Tibial nerve (tissue), 4 donors: ENCODE data around the gene SPI1. TPM values are rescaled to one million over a fixed set of nuclear protein-coding genes. Genes with fewer than 3 reads are reported as not detected.

ENCODE experiments used
- DNase-seq, 2 donors: peaks; one replicate each; pipeline ENCODE4 v3.0.0-alpha.2; 2019; ENCODE audit warnings: low spot score in 2 of 2
- H3K27ac ChIP-seq, 4 donors: fragments of 200-600 bp; sonication (generic) in 3 of 4; one replicate each; pipeline ENCODE4 v1.5.1; 2017 to 2019; ENCODE audit warnings: mild to moderate bottlenecking in 1 of 4
- H3K27me3 ChIP-seq, 2 donors: fragments of 200-600 bp; sonication (generic) in 1 of 2; one replicate each; pipeline versions ENCODE4 v1.5.1 to v1.6.0; 2017 to 2019
- H3K36me3 ChIP-seq, 3 donors: fragments of 200-600 bp; sonication (generic); one replicate each; pipeline ENCODE4 v1.5.1; 2018 to 2019
- H3K4me1 ChIP-seq, 4 donors: fragments of 200-600 bp; sonication (generic) in 3 of 4; one replicate each; pipeline ENCODE4 v1.5.1; 2017 to 2019
- H3K4me3 ChIP-seq, 4 donors: fragments of 200-600 bp; sonication (generic) in 3 of 4; one replicate each; pipeline ENCODE4 v1.5.1; 2017 to 2019; ENCODE audit warnings: mild to moderate bottlenecking in 1 of 4, moderate library complexity in 1 of 4
- H3K9me3 ChIP-seq, 4 donors: fragments of 200-600 bp; sonication (generic) in 3 of 4; one replicate each; pipeline ENCODE4 v1.5.1; 2017 to 2019
- EP300 ChIP-seq, 2 donors: sonication (generic); formaldehyde crosslinking; IDR thresholded peaks; one replicate each; pipeline ENCODE4 v1.6.1; 2017; ENCODE audit warnings: antibody characterized with exemption in 2 of 2, mild to moderate bottlenecking in 1 of 2
- POLR2A ChIP-seq, 2 donors: fragments of 450-650 bp; IDR thresholded peaks; one replicate each; pipeline ENCODE4 v1.6.1; 2017; ENCODE audit warnings: antibody characterized with exemption in 2 of 2, mild to moderate bottlenecking in 2 of 2, moderate library complexity in 2 of 2
- WGBS, 2 donors: methylation state at CpG; one replicate each; pipeline ENCODE4 v1.1.5; 2018; 5-methylcytosine and 5-hydroxymethylcytosine counted together
- total RNA-seq, 4 donors: library from RNA; depleted of rRNA; stranded (reverse); fragments of >200 nt; gene quantifications; one replicate each; pipeline ENCODE4 v1.1.0, GENCODE V29; 2016
- TF ChIP-seq, protein P1 (sequence below), 5 experiments: fragments of 200-600 bp in 3 of 5; fragments of 450-650 bp in 2 of 5; sonication (generic) in 3 of 5; IDR thresholded peaks; one replicate each; pipeline ENCODE4 v1.5.1; 2016 to 2019; ENCODE audit warnings: antibody characterized with exemption in 5 of 5, mild to moderate bottlenecking in 3 of 5, moderate library complexity in 2 of 5

The SPI1 gene
- total RNA-seq, 4 donors from 2014 or later: 18.8 to 73.5 (median 25.2) TPM

DNA sequence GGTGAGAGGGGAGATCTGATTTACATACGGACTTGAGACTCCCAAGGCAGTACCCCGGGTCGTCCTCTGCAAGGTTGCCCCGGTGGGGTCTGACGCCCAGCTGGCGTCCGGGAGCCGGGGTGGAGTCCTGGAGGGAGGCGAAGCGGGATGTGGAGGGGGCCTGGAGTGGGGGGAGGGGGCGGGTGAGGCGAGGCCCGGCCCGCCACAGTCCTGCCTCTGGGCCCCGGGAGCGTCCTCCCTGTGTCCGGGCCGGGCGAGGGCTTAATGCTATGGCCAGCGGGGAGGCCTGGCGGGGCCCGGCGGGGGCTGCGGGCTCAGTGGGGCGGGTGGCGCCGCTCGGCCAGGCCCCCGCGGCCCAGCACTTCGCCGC is 23.4 kb downstream of the SPI1 start:
- TF ChIP-seq EP300 (IDR thresholded peaks at IDR 0.05) (no peak), POLR2A (IDR thresholded peaks at IDR 0.05) (no peak)
- TF ChIP-seq, protein P1, sequence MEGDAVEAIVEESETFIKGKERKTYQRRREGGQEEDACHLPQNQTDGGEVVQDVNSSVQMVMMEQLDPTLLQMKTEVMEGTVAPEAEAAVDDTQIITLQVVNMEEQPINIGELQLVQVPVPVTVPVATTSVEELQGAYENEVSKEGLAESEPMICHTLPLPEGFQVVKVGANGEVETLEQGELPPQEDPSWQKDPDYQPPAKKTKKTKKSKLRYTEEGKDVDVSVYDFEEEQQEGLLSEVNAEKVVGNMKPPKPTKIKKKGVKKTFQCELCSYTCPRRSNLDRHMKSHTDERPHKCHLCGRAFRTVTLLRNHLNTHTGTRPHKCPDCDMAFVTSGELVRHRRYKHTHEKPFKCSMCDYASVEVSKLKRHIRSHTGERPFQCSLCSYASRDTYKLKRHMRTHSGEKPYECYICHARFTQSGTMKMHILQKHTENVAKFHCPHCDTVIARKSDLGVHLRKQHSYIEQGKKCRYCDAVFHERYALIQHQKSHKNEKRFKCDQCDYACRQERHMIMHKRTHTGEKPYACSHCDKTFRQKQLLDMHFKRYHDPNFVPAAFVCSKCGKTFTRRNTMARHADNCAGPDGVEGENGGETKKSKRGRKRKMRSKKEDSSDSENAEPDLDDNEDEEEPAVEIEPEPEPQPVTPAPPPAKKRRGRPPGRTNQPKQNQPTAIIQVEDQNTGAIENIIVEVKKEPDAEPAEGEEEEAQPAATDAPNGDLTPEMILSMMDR (IDR thresholded peaks at IDR 0.05): no peak
- 24 to 28% methylated on average over 10 to 22 of the region's 32 CpGs for WGBS, 2 donors

GRCh38 chr11:47353978-47354774 is 24.2 kb downstream of the SPI1 start:
- Histone ChIP-seq H3K27ac (peak overlapping the region in 1 of 4 donors; percentile 77), H3K4me3 (no peak overlapping the region), H3K27me3 (no peaks in the 10 kb centered on the region), H3K4me1 (peaks cover 0 to 15% (median 0%) of the 10 kb centered on the region in 4 donors), H3K9me3 (no peaks in the 10 kb centered on the region), H3K36me3 (no peaks in the 10 kb centered on the region)
- no peak for DNase-seq
- 88 to 93% methylated on average over 15 of the region's 15 CpGs for WGBS, 2 donors
- TF ChIP-seq, protein P1 (IDR thresholded peaks at IDR 0.05): no peak
- no peak for TF ChIP-seq EP300 (IDR thresholded peaks at IDR 0.05)
- no peak for TF ChIP-seq POLR2A (IDR thresholded peaks at IDR 0.05)

More for the DNA sequence above, 23.4 kb downstream of the SPI1 start:
- Histone ChIP-seq H3K27me3 (no peaks in the 10 kb centered on the region), H3K9me3 (no peaks in the 10 kb centered on the region), H3K4me1 (peaks cover 0 to 15% (median 0%) of the 10 kb centered on the region in 4 donors), H3K4me3 (peak overlapping the region in 3 of 4 donors; percentile 31 to 57 (median 35)), H3K36me3 (no peaks in the 10 kb centered on the region), H3K27ac (peak overlapping the region in 3 of 4 donors; percentile 41 to 77 (median 58))
- no peak for DNase-seq

- no peaks in the 10 kb centered on the region for H3K27me3 ChIP-seq
- DNase-seq: no peak
- 77 to 91% methylated on average over 5 of the region's 5 CpGs for WGBS, 2 donors
Observed at GRCh38 chr11:47352556-47352955, 25.8 kb downstream of the SPI1 start, which contains the start of gene MYBPC3. Gene MYBPC3, minus strand, starts transcription at chr11:47352702. Its CDS starts 55 bp downstream, at chr11:47352647.

GRCh38 chr11:47351156-47352126 is 26.9 kb downstream of the SPI1 start:
- TF ChIP-seq POLR2A (IDR thresholded peaks at IDR 0.05) (no peak), EP300 (IDR thresholded peaks at IDR 0.05) (no peak)
- TF ChIP-seq, protein P1 (IDR thresholded peaks at IDR 0.05): no peak
- Histone ChIP-seq H3K36me3 (no peaks in the 10 kb centered on the region), H3K27ac (no peak overlapping the region), H3K27me3 (no peaks in the 10 kb centered on the region), H3K4me3 (no peak overlapping the region), H3K4me1 (peaks cover 0 to 15% (median 0%) of the 10 kb centered on the region in 4 donors), H3K9me3 (no peaks in the 10 kb centered on the region)
- DNase-seq: no peak
- WGBS, 2 donors: 78 to 81% methylated on average over 21 to 23 of the region's 29 CpGs

More at GRCh38 chr11:47352556-47352955, 25.8 kb downstream of the SPI1 start, which contains the start of gene MYBPC3:
- no peaks in the 10 kb centered on the region for H3K9me3 ChIP-seq
- no peak within 1 kb of the TSS for H3K27ac ChIP-seq
- no peaks in the 10 kb centered on the region for H3K36me3 ChIP-seq
- peaks cover 0 to 15% (median 0%) of the 10 kb centered on the region in 4 donors for H3K4me1 ChIP-seq
- no peak for TF ChIP-seq POLR2A (IDR thresholded peaks at IDR 0.05)
- TF ChIP-seq, protein P1 (IDR thresholded peaks at IDR 0.05): no peak
- TF ChIP-seq EP300 (IDR thresholded peaks at IDR 0.05): no peak
- no peak within 1 kb of the TSS for H3K4me3 ChIP-seq
